Right atrium auricular region (tissue), 2 donors: Measurements from ENCODE around the gene TTLL9. TPM values are rescaled to one million over a fixed set of nuclear protein-coding genes. Genes with fewer than 3 reads are reported as not detected.

ENCODE experiments used
- DNase-seq: peaks from one replicate; pipeline ENCODE4 v3.0.0-alpha.2; 2019; ENCODE audit warnings: low spot score
- H3K27ac ChIP-seq, 2 donors: fragments of 200-600 bp; sonication (generic); 1 replicate in 1 of 2; 2 replicates in 1 of 2; pipeline ENCODE4 v1.5.1; 2016 to 2019
- H3K27me3 ChIP-seq, 2 donors: fragments of 200-600 bp; sonication (generic); one replicate each; pipeline versions ENCODE4 v1.5.1 to v1.6.0; 2017 to 2019
- H3K36me3 ChIP-seq: fragments of 200-600 bp; sonication (generic); one replicate; pipeline ENCODE4 v1.5.1; 2016
- H3K4me1 ChIP-seq, 2 donors: fragments of 200-600 bp; sonication (generic); one replicate each; pipeline versions ENCODE4 v1.5.1 to v1.6.0; 2017 to 2019
- H3K4me3 ChIP-seq, 2 donors: fragments of 200-600 bp; sonication (generic); 1 replicate in 1 of 2; 2 replicates in 1 of 2; pipeline ENCODE4 v1.5.1; 2017 to 2019; ENCODE audit warnings: mild to moderate bottlenecking in 1 of 2, moderate library complexity in 1 of 2
- H3K9me3 ChIP-seq, 2 donors: fragments of 200-600 bp; sonication (generic); one replicate each; pipeline ENCODE4 v1.5.1; 2019
- CTCF ChIP-seq, 2 donors: fragments of 200-600 bp; sonication (generic); IDR thresholded peaks; one replicate each; pipeline ENCODE4 v1.5.1; 2019; ENCODE audit warnings: antibody characterized with exemption in 2 of 2
- total RNA-seq, 2 donors: library from RNA; depleted of rRNA; stranded (reverse); fragments of >200 nt; gene quantifications; one replicate each; pipeline ENCODE4 v1.1.0, GENCODE V29; 2016

The TTLL9 gene
- total RNA-seq, 2 donors from 2014 or later: not detected

GRCh38 chr20:31922181-31922580 lies 51.7 kb downstream of the TTLL9 start:
- no peaks in the 10 kb centered on the region for H3K9me3 ChIP-seq
- H3K4me3 ChIP-seq: no peak overlapping the region
- no peak for DNase-seq
- H3K4me1 ChIP-seq: no peaks in the 10 kb centered on the region
- no peaks in the 10 kb centered on the region for H3K36me3 ChIP-seq
- no peaks in the 10 kb centered on the region for H3K27me3 ChIP-seq
- no peak for TF ChIP-seq CTCF (IDR thresholded peaks at IDR 0.05)
- no peak overlapping the region for H3K27ac ChIP-seq

GRCh38 chr20:31922588-31922987 lies 52.2 kb downstream of the TTLL9 start:
- Histone ChIP-seq H3K4me1 (no peaks in the 10 kb centered on the region), H3K27me3 (no peaks in the 10 kb centered on the region), H3K27ac (no peak overlapping the region), H3K9me3 (no peaks in the 10 kb centered on the region), H3K4me3 (no peak overlapping the region), H3K36me3 (no peaks in the 10 kb centered on the region)
- no peak for TF ChIP-seq CTCF (IDR thresholded peaks at IDR 0.05)
- DNase-seq: no peak

- H3K27me3 ChIP-seq: no peaks in the 10 kb centered on the region
- H3K4me3 ChIP-seq: no peak overlapping the region
- DNase-seq: no peak
- no peak overlapping the region for H3K27ac ChIP-seq
- H3K9me3 ChIP-seq: no peaks in the 10 kb centered on the region
- no peaks in the 10 kb centered on the region for H3K4me1 ChIP-seq
- H3K36me3 ChIP-seq: no peaks in the 10 kb centered on the region
- no peak for TF ChIP-seq CTCF (IDR thresholded peaks at IDR 0.05)
Measured at GRCh38 chr20:31923388-31924331, 53.2 kb downstream of the TTLL9 start.

DNA sequence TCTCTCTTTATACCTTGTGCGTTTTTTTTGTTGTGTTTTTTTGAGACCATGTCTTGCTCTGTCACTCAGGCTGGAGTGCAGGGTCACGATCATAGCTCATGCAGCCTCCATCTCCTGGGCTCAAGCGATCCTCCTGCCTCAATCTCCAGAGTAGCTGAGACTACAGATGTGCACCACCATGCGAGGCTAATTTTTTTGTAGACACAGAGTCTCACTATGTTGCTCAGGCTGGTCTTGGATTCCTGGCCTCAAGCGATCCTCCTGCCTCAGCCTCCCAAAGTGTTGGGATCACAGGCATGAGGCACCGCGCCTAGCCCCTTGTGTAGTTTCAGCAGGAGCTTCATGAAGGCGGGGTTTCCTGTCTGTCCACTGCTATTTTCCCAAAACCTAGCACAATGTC lies 54.1 kb downstream of the TTLL9 start:
- no peak overlapping the region for H3K27ac ChIP-seq
- H3K27me3 ChIP-seq: no peaks in the 10 kb centered on the region
- no peak for DNase-seq
- no peak overlapping the region for H3K4me3 ChIP-seq
- no peaks in the 10 kb centered on the region for H3K4me1 ChIP-seq
- no peaks in the 10 kb centered on the region for H3K36me3 ChIP-seq
- H3K9me3 ChIP-seq: no peaks in the 10 kb centered on the region
- no peak for TF ChIP-seq CTCF (IDR thresholded peaks at IDR 0.05)

GRCh38 chr20:31925631-31926030 lies 55.2 kb downstream of the TTLL9 start:
- no peak for DNase-seq
- H3K36me3 ChIP-seq: no peaks in the 10 kb centered on the region
- no peak overlapping the region for H3K27ac ChIP-seq
- H3K4me3 ChIP-seq: no peak overlapping the region
- TF ChIP-seq CTCF (IDR thresholded peaks at IDR 0.05): no peak
- no peaks in the 10 kb centered on the region for H3K4me1 ChIP-seq
- no peaks in the 10 kb centered on the region for H3K27me3 ChIP-seq
- H3K9me3 ChIP-seq: no peaks in the 10 kb centered on the region
